GM18526 (cell line): ENCODE results near the gene JAK1.

Experiments
- POLR2A ChIP-seq: IDR thresholded peaks from 3 replicates; pipeline ENCODE4 v1.6.1; 2011; ENCODE audit not compliant: insufficient read length; ENCODE audit errors: extremely low read depth

The JAK1 gene

DNA sequence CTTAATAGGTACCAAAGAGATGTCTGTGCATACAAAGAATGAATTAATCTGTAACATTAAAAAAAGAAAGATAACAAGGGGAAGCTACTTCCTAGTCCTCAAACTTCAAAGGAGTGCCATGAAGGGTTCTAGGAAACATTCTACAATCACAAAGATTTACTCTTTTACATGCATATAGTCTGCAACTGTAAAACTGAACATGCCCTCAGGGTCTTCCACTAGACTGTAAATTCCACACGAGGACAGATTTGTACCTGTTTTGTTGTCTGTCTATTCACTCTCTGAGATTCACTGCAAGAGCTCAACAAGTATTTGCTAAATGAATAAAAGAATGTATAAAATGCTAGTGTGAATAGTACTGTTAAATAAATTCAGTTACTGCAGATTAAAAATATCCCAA is 4.4 kb downstream of the JAK1 start:
- no peak for TF ChIP-seq POLR2A

DNA sequence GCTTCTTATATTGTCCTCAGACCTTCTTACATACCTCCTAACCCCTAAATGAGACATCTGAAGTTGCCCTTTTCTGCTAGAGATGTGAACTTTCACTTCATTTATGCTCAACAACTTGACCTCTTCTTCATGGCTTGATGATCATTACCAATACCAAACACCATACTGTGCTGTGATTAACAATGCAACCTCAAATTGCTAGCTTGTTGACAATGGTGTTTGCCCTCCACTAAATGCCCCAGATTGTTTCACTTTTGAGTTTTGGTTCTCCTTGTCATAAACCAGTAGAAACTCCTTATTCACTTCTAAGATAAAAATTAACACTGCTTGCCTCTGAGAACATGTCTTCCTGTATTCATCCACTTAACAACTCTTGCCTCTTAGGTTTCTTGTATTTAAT is 5.6 kb downstream of the JAK1 start:
- no peak for TF ChIP-seq POLR2A

DNA sequence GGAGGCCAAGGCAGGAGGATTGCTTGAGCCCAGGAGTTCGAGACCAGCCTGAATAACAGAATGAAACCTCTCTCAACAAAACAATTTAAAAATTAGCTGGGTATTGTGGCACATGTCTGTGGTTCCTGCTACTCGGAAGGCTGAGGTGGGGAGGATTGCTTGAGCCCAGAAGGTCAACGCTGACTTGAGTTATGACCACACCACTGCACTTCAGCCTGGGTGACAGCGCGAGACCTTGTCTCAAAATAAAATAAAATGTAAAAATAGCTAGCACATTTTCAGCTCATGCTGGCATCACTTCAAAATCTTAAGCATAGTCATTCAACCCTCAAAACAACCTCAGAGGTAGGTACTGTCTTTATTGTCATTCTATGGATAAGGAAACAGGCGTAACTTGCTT is 6.4 kb downstream of the JAK1 start:
- no peak for TF ChIP-seq POLR2A

DNA sequence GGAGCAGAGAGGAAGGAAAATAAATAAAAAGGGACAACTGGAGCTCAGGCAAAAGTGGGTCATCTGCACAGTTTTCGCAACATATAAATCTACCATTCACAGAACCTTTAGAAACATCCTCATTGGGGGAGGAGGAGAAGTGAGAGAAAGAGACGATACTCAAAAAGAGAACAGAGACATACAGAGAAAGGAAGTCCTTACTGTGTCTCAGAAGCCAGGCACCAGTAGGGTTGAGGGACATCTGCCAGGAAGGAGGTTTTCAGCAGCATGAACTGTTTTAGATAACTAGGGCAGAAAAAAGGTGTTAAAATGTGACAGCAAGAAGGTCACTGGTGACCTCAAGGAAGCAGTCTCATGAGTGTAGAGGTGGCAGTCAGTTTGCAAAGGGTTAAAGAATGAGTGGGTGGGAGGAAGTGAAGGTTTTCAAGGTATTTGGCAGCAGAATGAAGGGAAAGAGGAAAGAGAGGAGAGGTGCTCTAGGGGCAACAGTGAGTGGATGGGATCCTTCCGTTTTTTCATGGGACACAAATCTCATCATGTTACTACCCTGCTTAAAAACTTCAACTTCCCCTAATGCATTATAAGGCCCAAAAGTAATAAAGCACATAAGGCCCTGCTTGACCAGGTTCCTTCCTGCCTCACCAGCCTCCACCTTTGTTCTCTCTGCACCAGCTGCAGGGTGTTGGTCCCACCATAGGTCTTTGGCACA is 9.5 kb downstream of the JAK1 start:
- TF ChIP-seq POLR2A: no peak

DNA sequence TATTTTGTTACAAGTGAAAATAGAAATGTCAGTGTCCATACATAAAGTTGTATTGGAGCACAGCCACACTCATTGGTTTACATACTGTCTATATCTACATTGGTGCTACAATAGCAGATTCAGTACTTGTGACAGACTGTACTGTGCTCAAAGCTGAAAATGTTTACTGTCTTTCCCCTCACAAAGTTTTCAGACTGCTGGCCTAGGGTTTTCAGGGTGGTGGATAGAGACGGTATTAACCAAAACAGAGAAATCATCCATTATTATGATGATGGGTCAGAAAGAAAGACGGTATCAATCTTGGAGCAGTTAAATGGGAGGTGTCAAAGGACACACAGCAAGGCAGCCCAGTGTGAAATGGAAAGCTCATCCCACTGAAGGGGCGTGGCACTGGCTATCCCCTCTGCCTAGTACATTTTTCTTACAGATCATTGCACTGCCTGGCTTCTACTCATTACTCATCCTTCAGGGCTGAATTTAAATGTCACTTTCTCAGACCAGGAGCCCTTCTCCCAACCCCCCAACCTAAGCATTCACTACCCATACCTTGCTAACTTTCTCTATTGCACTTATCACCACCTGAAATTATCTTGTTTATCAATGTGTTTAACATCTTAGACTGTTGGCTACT is 10.2 kb downstream of the JAK1 start:
- no peak for TF ChIP-seq POLR2A

DNA sequence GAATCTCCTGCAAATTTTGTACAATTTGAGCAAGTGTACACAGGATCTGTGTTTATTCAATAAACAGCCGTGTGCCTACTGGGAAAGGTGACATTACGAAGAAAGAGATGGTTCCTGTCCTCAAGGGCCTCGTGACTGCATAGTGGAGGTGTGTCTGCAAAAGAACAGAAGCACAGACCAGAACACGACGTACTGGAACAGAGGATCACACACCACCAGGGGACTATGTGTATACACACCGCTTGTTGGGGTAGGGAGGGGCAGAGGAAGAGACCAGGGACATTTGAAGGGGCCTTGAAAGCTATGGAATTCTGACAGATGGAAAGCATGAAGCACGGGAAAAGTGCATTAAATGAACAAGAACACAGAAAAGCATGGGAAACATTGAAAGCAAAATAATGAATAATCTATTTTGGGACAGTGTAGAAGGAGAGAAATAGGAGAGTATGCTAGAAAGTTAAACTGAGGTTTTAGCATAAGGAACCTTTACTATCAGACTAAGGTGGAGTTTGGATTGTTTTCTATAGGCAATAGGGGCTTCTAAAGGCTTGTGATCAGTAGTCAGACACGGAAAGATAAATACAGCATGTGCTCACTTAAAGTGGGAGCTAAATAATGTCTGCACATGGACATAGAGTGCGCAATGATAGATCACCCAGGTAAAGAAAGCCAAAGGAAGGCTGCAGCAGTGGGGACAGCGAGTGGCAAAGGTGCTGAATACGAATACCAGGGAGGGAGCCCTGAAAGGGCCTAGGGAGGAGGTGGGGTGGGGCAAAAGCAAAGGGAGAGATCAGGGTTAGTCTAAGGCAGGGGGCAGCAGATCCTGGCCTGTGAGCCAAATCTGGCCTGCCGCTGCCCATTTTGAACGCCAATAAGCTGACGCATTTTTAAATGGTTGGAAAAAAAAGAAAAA is 11.0 kb downstream of the JAK1 start:
- TF ChIP-seq POLR2A: no peak

DNA sequence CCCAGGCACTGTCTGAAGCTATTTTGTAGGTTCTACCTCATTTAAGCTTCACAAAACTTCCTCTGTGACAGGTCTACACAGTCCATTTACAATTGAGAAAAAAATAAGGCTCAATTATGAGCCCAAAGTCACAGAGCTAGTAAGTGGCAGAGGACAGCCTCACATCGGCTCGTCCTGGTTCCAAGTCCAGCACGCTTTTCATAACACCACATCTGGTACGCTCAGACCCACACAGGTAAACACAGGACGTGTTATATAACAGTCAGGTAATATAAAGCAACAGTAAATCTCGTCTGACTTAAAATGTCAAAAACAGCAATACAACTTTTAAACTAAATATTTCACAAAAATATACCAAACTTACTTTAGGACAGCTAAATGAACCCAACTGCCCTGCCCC is 13.1 kb downstream of the JAK1 start:
- no peak for TF ChIP-seq POLR2A

DNA sequence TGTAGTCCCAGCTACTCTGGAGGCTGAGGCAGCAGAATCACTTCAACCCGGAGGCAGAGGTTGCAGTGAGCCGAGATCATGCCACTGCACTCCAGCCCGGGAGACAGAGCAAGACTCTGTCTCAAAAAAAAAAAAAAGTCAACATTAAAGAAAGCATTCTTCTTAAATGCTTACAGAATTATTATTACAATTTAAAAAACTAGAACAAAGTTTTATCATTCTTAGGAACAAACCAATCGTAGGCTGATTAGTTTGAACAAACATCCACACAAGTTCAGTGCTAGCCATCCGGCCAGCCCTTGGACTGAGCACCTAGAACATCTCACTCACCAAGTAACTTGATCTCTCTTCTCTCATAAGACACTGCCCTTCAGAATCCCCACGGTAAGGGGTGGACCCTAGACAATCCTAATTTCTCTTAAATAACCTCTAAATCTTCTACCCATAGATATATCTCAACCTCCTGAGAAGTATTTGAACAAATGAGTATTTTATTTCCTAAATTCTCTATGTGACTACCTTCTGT is 16.0 kb downstream of the JAK1 start:
- TF ChIP-seq POLR2A: no peak

DNA sequence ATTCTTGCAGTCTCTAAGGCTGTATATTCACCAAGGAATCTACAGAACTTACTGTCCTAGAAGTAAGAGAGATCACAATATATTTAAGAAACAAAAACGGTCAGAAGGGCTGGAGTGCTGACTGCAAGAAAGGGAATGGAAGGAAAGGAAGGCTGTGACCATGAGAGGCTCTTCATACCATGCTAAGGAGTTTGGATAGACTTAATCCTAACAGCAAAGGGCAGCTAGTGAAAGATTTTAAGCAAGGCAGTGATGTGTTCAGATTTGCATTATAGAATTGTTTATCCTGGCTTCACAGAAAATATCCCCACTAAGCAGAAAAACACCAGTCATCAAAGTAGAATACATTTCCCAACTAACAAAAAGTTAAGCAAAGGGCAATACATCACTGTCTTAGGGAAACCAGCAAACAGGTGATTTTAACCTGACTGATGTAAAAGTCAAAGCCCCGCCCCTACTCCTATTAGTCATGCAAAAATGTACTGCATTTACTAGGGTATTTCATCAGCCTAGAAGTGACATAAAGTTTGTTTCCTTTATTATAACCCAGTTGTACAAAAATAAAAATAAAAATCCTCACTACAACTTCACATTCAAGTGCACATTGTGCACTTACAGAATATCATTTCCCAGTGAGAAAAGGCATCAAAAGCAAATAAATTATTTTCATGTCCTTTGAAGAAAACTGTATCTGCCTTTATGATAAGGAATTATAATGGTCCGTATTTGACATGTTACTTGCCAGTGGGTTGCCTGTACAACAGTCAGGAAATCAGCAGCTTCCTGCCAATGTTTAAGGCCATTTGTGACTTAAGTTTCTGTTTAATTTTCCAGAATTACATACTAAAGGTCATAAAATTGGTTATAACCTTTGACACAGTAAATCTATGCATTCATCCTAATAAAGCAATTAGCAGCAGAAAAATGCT is 17.2 kb downstream of the JAK1 start:
- no peak for TF ChIP-seq POLR2A

DNA sequence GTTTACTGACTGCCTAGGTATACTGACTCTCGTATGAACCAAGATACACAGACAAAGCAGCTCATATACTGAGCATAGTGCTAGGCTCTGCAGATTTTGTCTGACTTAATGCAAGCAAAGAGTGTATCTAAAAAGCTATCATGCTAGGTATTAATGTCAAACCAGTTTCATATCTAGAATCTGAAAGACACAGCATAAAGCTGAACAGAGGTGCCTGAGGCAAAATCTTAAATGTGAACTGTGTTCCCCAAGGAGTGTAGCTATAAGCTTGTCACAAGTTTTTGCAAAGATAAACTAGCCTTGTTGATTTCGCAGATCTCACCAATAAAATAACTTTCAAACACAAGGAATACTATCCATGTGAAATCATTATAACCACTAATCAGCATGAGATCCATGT is 18.1 kb downstream of the JAK1 start:
- TF ChIP-seq POLR2A: no peak

DNA sequence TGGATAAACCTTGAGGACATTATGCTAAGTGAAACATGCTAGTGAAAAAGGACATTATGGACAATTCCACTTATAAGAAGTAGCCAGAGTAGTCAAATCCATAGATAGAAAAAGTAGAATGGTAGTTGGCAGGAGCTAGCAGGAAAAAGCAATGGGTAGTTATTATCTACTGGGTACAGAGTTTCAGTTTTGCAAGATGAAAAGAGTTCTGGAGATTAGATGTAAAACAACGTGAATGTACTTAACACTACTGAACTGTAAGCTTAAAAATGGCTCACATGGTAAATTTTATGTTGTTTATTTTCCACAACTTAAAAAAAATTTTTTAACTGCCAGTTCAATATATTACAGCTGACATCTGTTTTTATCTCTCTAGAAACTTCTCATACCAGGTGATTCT is 19.4 kb downstream of the JAK1 start:
- no peak for TF ChIP-seq POLR2A

DNA sequence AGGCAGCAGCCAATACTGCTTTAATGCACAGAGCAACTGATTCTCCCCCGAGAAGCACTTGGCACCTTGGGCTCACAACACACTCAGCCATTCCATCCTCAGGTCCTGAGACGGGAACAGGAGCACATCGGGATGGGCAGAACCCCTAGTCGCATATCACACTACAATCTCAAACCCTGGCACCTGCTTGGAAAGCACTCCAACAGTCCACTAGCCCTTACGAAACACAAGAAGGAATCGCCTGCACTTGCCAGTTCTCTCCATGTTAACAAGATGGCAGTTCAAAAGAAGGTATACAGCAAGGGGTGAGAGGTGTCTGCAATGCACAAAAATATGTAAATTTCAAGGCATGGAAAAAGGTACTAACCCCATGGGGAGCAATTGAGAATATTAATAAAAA is 21.4 kb downstream of the JAK1 start:
- TF ChIP-seq POLR2A: no peak

DNA sequence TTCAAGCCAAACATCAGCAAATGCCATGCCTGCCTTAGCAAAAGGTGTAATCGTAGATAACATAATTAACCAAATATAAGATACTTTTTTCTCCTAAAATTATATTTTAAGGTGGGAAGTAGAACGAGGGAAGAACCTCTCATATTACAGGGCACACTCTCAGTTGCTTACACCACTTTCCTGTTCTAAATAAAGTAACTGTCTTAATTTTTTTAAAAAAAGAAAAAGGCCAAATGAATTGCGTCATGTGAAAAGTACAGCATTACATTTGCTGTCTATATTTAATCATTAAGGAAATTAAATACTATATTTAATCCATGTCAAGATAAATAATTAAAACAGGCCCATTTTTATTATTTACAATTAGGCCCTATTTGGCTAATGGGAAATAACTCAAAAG is 23.7 kb downstream of the JAK1 start:
- TF ChIP-seq POLR2A: no peak

DNA sequence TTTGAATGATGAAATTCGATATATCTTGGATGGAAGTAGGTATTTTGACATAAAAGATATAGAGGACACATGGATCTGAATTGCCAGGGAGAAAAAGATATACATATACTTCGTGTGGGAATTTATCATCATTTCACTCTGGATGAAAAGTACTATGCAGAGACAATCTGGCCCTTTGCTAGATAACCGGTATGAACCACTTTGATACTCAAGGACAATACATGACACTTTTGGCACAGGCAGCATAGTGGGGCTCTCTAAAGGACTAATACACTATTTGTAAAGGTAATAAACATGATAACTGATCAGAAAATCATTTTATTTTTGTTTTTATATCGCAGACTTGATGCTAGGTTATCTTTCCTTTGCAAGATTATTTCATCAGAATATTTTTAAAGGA is 24.2 kb downstream of the JAK1 start:
- TF ChIP-seq POLR2A: no peak

DNA sequence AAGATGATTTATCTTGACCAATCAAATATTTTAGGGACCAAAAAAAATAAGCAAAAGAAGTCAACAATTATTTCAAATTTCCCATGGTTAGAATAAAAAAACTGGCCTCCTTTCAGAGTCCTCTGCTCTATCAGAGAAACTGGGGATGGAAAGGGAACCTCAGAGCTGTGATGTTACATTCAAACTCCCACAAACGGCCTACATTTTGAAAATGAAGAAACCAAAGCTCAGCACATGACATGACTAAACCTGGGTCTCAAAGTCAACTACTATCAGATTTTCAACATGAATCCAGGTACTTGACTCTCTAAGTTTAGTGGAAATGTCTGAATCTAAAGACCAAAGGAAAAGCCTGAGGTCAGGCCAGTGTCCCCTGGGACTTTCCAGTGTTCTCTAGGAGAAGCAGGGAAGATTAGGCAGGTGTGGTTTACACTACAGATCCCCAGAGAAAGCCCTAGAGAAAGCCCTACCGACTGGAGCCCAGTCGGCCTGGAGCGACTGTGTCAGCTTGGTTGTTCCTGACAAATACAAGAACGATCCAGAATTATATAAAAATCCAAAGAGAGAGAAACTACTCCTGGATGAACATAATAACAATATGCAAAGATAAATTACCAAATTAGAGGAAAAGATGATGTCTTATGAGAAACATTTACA is 24.8 kb downstream of the JAK1 start:
- TF ChIP-seq POLR2A: no peak

DNA sequence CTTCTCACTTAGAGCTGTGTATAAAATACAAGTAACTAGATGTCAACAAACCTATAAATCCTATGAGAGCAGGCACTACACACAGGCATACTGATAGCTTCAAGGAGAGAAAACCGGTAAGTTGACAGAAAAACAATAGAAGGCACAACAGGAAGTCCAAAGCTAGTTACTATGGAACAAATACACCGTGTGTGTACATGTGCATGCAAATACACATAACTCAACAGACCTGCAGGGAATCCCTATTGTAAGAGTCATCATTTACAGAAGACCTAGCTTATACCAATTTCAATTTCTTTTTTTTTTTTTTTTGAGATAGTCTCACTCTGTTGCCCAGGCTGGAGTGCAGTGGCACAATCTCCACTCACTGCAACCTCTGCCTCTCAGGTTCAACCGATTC is 26.3 kb downstream of the JAK1 start:
- TF ChIP-seq POLR2A: no peak
